Measurements from ENCODE around the gene MTCH1. TPM values are rescaled to one million over a fixed set of nuclear protein-coding genes. Genes with fewer than 3 reads are reported as not detected.

MTCH1 gene
- total and polyA plus RNA-seq, 9 of the 15 experiments (the other 6 are each of a cell fraction or from before 2014, with no cell fraction given): 7.9 to 161 (median 118) TPM

DNA sequence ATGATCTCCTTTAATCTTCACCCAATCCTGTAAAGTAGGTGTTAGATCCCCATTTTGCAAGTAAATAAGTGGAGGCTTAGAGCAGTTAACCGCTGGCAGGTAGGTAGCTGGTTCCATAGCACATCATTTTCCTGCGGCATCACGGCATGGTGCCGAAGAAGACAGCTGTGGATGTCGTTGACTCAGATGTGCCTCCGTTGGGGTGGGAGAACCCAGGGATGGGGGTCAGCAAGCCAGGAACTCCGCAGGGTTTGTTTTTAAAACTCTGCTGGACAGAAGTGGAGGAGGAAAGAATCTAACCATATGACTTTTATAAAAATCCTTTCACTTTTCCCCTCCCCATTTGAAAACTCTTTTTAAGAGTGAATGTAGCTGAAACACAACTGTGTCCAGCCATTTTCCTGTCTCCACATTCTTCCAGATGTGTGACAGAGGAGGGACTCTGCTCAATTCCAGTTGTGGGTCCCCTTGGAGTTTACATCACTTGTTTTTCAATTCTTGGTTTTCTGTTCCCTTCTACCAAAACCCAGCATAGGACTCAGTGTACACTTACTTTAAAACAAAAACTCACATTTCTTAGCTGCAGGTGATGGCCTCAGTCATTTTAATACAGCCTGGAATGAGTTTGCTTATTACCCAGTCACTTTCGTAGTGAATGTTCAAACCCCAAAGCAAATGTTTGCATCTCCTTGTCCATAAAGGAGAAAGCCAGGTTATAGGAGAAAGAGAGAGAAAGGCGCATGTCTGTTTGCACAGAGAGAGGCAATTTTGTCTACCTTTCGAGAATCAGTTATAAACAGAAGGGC lies 59.1 kb downstream of the MTCH1 start (continued):
- TF ChIP-seq JUND (IDR thresholded peaks at IDR 0.05; ENCODE audit: borderline replicate concordance, low read depth, low read length) (no peak), JUND (tag; IDR thresholded peaks at IDR 0.05; ENCODE audit: borderline replicate concordance, low read depth, low read length) (no peak), SMAD2 (IDR thresholded peaks at IDR 0.05; ENCODE audit: low read depth, low read length) (no peak), ZNF830 (CRISPR knock-in tag; IDR thresholded peaks at IDR 0.05) (no peak), ZNF354B (CRISPR knock-in tag; IDR thresholded peaks at IDR 0.05) (no peak)
- TF ChIP-seq, protein P1, sequence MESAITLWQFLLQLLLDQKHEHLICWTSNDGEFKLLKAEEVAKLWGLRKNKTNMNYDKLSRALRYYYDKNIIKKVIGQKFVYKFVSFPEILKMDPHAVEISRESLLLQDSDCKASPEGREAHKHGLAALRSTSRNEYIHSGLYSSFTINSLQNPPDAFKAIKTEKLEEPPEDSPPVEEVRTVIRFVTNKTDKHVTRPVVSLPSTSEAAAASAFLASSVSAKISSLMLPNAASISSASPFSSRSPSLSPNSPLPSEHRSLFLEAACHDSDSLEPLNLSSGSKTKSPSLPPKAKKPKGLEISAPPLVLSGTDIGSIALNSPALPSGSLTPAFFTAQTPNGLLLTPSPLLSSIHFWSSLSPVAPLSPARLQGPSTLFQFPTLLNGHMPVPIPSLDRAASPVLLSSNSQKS (CRISPR knock-in tag; IDR thresholded peaks at IDR 0.05): no peak
- TF ChIP-seq, protein P2, sequence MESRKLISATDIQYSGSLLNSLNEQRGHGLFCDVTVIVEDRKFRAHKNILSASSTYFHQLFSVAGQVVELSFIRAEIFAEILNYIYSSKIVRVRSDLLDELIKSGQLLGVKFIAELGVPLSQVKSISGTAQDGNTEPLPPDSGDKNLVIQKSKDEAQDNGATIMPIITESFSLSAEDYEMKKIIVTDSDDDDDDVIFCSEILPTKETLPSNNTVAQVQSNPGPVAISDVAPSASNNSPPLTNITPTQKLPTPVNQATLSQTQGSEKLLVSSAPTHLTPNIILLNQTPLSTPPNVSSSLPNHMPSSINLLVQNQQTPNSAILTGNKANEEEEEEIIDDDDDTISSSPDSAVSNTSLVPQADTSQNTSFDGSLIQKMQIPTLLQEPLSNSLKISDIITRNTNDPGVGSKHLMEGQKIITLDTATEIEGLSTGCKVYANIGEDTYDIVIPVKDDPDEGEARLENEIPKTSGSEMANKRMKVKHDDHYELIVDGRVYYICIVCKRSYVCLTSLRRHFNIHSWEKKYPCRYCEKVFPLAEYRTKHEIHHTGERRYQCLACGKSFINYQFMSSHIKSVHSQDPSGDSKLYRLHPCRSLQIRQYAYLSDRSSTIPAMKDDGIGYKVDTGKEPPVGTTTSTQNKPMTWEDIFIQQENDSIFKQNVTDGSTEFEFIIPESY (CRISPR knock-in tag; IDR thresholded peaks at IDR 0.05): no peak
